Activated CD4-positive, alpha-beta memory T cell treated with anti-CD3 and anti-CD28 coated beads, Interleukin-2, amount 10 ng/mL, durations not matched to agents 7 days and 5 days (primary cell): ENCODE results near the gene HTR2A. TPM values are rescaled to one million over a fixed set of nuclear protein-coding genes. Genes with fewer than 3 reads are reported as not detected.
"Not testable (repeated sequence)": the region's sequence is repeated elsewhere in the genome, so short reads cannot be mapped to it uniquely, and the experiment has no call there.

ENCODE experiments used
- CTCF ChIA-PET: fragments of 350-600 bp; sonication (Branson Sonifier 250); formaldehyde crosslinking; loops from one replicate; lab custom pipeline; 2021; ENCODE audit warnings: antibody characterized with exemption, inconsistent platforms; lab: Charles Lee
- POLR2A ChIA-PET: fragments of 350-600 bp; sonication (Branson Sonifier 250); formaldehyde crosslinking; loops from one replicate; lab custom pipeline; 2021; ENCODE audit warnings: antibody characterized with exemption; lab: Charles Lee
- DNase-seq: peaks from one replicate; pipeline ENCODE4 v3.0.0-alpha.2; 2020
- H3K27ac Mint-ChIP-seq: one replicate; pipeline ENCODE4 v1.8.0; 2021; ENCODE audit warnings: mild to moderate bottlenecking, mixed read lengths
- H3K27me3 Mint-ChIP-seq: one replicate; pipeline ENCODE4 v1.8.0; 2021; ENCODE audit warnings: mixed read lengths
- H3K36me3 Mint-ChIP-seq: one replicate; pipeline ENCODE4 v1.8.0; 2021; ENCODE audit warnings: low read depth, mixed read lengths
- H3K4me1 Mint-ChIP-seq: one replicate; pipeline ENCODE4 v1.8.0; 2021; ENCODE audit warnings: mixed read lengths
- H3K4me3 Mint-ChIP-seq: one replicate; pipeline ENCODE4 v1.8.0; 2021; ENCODE audit warnings: mild to moderate bottlenecking, mixed read lengths
- H3K9me3 Mint-ChIP-seq: one replicate; pipeline ENCODE4 v1.8.0; 2021; ENCODE audit warnings: mixed read lengths
- total RNA-seq, 2 experiments: library from RNA; stranded (reverse); gene quantifications; one replicate each; pipeline ENCODE4 v1.2.3, GENCODE V29; 2021

The HTR2A gene
- total RNA-seq, 2 experiments from 2014 or later = not detected

DNA sequence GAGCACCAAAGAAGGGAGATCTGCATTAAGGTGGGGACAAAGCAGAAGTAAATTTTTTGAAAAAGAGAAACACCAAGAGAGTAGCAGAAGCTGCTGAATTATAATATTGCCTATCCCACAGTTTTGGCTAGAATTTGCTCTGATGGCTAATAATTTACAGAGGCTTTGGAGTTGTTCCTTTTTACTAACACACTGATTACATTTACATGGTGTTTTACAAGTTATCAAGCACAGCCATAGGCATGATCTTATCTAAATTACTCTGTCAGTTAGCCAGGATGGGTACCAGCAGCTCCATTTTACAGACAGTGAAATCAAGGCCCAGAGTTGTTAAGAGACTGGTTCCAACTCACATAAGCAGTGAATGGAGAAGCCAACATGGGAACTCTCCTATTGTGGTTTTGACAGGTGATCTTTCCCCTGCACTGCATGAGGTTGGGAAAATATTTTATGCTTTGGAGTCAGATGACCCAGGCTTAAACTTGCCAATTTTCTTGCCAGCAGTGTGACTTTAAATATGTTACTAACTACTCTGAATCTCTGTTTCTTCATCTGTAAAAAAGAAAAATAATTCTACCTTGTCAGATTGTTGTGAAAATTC, 66.3 kb downstream of the HTR2A start:
- H3K27me3 Mint-ChIP-seq = peaks cover 5% of the 10 kb centered on the region
- POLR2A ChIA-PET = no interaction called here

DNA sequence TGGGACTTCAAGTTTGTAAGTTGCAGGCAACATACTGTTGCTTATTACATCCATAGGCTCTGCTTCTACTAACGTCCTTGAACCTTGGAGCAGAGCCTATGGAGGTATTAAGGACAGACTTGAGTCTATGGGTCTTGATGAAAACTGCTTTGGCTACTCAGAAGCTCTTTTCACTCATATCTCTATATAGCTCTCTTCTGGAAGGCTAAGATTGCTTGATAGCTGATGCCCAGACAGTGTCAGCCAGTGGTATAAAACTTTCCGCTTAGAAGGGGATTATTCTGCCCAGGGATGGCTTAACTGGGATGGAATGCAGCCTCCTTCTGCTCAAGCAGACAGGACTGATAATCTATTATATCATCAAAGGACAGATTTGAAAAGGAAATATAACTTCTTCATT, 74.3 kb downstream of the HTR2A start:
- POLR2A ChIA-PET = no interaction called here
- Mint-ChIP-seq H3K27ac (no peak overlapping the region), H3K9me3 (no peaks in the 10 kb centered on the region), H3K27me3 (peaks cover 10% of the 10 kb centered on the region), H3K36me3 (no peaks in the 10 kb centered on the region), H3K4me3 (no peak overlapping the region), H3K4me1 (no peaks in the 10 kb centered on the region)
- CTCF ChIA-PET = no interaction called here
- DNase-seq = no peak

More for the DNA sequence above, 66.3 kb downstream of the HTR2A start:
- H3K36me3 Mint-ChIP-seq = no peaks in the 10 kb centered on the region
- H3K27ac Mint-ChIP-seq = no peak overlapping the region
- no peak overlapping the region for H3K4me3 Mint-ChIP-seq
- CTCF ChIA-PET = interaction anchor here (0.8 to 2.0 kb wide), 2 partner anchors 10 to 64 kb away, joined by 3 to 6 read pairs; no protein-coding TSS in a partner anchor
- no peak for DNase-seq
- H3K4me1 Mint-ChIP-seq = no peaks in the 10 kb centered on the region
- H3K9me3 Mint-ChIP-seq = no peaks in the 10 kb centered on the region

DNA sequence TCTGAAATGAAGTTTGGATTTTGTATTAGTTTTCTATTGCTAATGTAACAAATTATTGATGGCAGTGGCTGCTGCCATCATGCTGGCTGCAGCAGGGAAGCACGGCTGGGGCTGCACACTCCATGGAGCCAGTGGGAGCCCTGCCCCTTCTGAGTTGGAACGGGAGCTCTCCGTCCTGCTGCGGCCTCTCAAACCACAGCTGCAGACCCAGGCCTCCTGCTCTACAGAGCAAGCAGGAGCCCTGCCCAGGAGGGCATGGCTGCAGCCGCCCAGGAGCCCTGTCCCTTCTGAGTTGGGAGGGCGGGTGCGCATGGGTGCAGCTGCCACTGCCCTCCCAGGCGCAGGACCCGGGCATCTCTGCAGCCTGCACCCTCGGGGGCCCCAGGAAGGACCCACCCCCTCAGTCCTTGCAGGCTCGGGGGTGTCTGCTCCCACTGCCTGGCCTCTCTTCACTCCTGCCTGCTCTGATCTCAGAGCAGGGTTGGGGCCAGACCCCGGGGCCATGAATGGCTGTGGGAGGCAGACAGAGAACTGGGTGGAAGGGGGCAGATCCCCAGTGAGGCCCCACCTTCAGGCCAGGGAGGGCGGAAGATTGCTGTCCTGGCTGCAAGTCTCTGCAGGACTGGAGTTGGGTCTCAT, 78.9 kb downstream of the HTR2A start:
- ChIA-PET POLR2A (no interaction called here), CTCF (no interaction called here)
- DNase-seq = no peak
- Mint-ChIP-seq H3K36me3 (no peaks in the 10 kb centered on the region), H3K4me1 (no peaks in the 10 kb centered on the region), H3K27me3 (peaks cover 18% of the 10 kb centered on the region), H3K9me3 (peaks cover 2% of the 10 kb centered on the region), H3K4me3 (no peak overlapping the region), H3K27ac (no peak overlapping the region)

DNA sequence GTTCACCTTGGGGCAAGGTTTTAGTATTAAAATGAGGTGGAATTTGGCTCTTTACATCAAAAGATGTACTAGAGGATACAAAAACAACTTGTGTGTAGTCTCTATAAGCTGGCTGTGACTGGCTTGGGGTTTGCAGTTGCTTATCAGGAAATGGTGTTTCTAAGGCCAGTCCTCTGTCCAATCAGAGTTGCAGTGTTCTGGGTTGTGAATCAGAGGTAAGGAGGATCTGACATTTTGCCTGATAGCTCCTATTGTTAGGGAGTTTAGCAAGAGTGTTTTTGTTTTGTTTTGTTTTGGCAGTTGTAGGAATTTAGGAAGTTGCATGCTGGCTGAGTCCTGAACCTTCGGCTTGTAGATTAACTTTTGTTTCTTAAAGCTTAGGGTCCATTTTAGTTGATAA, 79.8 kb downstream of the HTR2A start:
- Mint-ChIP-seq H3K27ac (no peak overlapping the region), H3K9me3 (peaks cover 9% of the 10 kb centered on the region), H3K4me3 (no peak overlapping the region), H3K27me3 (peaks cover 26% of the 10 kb centered on the region), H3K36me3 (peaks cover 4% of the 10 kb centered on the region), H3K4me1 (peaks cover 4% of the 10 kb centered on the region)
- ChIA-PET CTCF (no interaction called here), POLR2A (no interaction called here)
- DNase-seq = no peak

DNA sequence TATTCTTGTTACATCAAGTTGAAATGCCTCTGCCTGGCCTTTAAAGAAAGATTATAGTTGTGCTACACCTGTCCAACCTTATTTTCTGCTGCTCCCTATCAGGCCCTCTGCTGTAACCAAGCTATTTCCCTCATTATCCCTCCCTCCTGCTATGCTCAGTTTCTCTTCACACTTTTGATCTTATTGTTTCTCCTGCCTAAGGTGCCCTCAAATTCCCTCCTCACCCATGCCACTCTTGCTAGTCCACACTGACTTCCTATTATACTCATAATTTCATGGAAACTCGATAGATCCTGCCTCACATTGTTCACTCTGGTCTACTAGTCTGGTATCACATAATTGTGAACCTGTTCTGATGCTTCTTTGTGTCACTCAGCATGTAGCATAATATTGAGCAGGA, 80.5 kb downstream of the HTR2A start:
- peaks cover 6% of the 10 kb centered on the region for H3K4me1 Mint-ChIP-seq
- CTCF ChIA-PET = no interaction called here
- no peak for DNase-seq
- no peak overlapping the region for H3K4me3 Mint-ChIP-seq
- H3K9me3 Mint-ChIP-seq = peaks cover 14% of the 10 kb centered on the region
- H3K27ac Mint-ChIP-seq = no peak overlapping the region
- H3K27me3 Mint-ChIP-seq = peaks cover 26% of the 10 kb centered on the region
- POLR2A ChIA-PET = no interaction called here
- peaks cover 6% of the 10 kb centered on the region for H3K36me3 Mint-ChIP-seq

DNA sequence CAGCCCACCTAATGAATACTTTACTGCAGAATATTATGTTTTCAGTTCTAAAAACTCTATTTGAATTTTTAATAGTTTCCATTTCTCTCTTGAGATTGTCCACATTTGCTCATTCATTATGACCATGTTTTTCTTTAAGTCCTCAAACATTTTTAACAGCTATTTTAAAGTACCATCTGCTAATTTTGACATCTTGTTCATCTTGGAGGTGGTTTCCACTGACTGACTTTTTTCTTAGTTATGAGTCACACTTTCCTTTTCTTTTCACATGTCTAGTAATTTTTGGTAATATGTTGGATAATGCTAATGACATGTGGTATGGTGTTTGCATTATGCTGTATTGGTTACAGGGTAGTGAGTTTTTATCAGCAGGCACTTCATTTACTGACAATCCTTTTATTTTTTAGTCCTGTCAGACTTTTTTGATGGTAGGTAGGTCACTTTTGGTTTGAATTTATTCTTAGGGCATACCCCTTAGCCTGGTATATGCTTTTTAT, 84.5 kb downstream of the HTR2A start:
- Mint-ChIP-seq H3K4me3 (no peak overlapping the region), H3K27ac (no peak overlapping the region), H3K4me1 (peaks cover 6% of the 10 kb centered on the region), H3K9me3 (peaks cover 14% of the 10 kb centered on the region), H3K36me3 (peaks cover 6% of the 10 kb centered on the region), H3K27me3 (peaks cover 27% of the 10 kb centered on the region)
- no peak for DNase-seq
- ChIA-PET CTCF (no interaction called here), POLR2A (no interaction called here)

DNA sequence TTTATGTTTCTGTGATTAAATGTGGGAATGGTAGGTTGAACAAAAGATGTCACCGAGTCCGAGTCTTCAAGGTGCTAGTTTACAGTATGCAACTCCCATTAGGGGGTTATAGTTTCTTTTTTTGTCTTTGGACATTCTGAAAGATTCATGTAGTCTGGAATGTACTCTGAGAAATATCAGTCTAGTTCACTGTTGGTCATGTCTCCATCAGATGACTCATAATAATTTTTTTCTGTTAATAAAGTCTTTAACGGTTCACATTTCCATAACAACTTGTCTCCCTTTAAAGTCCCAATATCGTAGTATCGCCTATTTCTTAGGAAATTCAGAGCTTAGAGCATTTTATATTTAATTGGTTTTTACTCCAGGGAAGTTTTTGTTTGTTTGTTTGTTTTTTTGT, 86.4 kb downstream of the HTR2A start:
- Mint-ChIP-seq H3K36me3 (peaks cover 6% of the 10 kb centered on the region), H3K9me3 (peaks cover 14% of the 10 kb centered on the region), H3K27me3 (peaks cover 21% of the 10 kb centered on the region), H3K4me3 (no peak overlapping the region), H3K27ac (no peak overlapping the region), H3K4me1 (peaks cover 6% of the 10 kb centered on the region)
- ChIA-PET POLR2A (no interaction called here), CTCF (no interaction called here)
- DNase-seq = no peak

DNA sequence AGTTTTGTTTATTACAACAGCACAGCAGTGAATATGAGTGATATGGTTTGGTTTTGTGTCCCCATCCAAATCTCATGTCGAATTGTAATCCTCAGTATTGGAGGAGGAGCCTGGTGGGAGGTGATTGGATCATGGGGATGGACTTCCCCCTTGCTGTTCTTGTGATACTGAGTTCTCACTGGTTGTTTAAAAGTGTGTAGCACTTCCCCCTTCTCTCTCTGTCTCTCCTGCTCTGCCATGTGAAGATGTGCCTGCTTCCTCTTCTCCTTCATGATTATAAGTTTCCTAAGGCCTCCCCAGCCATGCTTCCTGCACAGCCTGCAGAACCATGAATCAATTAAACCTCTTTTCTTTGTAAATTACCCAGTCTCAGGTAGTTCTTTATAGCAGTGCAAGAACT, 91.9 kb downstream of the HTR2A start:
- H3K4me3 Mint-ChIP-seq, H3K9me3 Mint-ChIP-seq, CTCF ChIA-PET, H3K36me3 Mint-ChIP-seq, H3K27ac Mint-ChIP-seq, POLR2A ChIA-PET, DNase-seq, H3K27me3 Mint-ChIP-seq, H3K4me1 Mint-ChIP-seq: not testable (repeated sequence)

DNA sequence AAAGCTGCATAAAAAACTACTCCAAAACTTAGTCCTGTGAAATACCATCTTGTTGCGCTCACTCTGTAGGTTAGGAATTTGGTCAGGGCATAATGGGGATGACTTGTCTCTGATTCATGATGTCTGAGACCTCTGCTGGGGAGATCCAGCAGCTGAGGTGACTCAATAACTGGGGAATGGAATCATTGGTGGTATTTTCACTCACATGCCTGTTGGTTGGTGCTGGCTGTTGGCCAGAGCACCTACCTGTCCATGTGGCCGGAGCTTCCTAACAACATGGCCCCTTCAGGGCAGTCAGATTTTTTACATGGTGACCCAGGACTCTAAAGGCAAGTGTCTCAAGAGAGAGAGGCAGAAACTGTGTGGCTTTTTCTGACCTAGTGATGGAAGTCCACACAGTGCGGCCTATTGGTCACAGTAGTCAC, 92.5 kb downstream of the HTR2A start:
- Mint-ChIP-seq H3K27me3 (peaks cover 6% of the 10 kb centered on the region), H3K4me1 (no peaks in the 10 kb centered on the region), H3K4me3 (no peak overlapping the region), H3K27ac (no peak overlapping the region), H3K36me3 (no peaks in the 10 kb centered on the region), H3K9me3 (no peaks in the 10 kb centered on the region)
- DNase-seq = no peak
- CTCF ChIA-PET = no interaction called here
- POLR2A ChIA-PET = no interaction called here

DNA sequence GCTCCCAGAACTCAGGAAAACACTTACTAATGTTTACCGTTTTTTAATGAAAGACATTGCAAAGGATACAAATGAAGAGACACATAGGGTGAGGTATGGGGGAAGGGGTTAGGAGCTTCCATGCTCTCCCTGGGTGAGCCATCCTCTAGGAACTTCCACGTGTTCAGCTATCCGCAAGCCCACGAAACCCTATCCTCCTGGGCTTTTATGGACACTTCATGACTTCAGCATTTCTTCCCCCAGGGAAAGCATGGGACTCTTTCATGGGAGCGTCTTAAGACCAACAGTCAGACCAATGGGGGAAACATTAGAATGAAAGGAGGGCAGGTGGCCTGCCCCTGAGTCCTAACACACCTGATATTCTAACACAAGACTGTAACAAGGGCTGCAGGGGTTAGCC, 93.3 kb downstream of the HTR2A start:
- ChIA-PET POLR2A (no interaction called here), CTCF (no interaction called here)
- no peak for DNase-seq
- no peaks in the 10 kb centered on the region for H3K36me3 Mint-ChIP-seq
- H3K9me3 Mint-ChIP-seq = no peaks in the 10 kb centered on the region
- H3K4me3 Mint-ChIP-seq = no peak overlapping the region
- H3K27ac Mint-ChIP-seq = no peak overlapping the region
- H3K4me1 Mint-ChIP-seq = no peaks in the 10 kb centered on the region
- peaks cover 6% of the 10 kb centered on the region for H3K27me3 Mint-ChIP-seq

DNA sequence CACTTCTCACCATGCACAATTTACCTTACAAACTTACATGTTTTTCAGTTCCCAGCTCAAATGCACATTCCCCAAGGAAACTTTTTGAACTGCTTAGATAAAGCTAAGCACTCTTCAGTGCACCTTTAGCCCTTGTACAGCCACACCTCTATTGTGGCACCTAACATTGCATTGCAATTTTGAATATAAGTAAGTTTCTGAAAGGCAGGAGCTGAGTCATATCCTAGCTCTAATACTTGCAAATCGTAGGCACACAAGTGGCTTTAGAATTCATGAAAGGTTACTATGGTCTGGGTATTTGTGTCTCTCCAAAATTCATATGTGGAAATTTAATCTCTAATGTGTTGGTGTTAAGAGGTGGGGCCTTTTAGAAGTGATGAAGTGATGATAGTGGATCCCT, 95.0 kb downstream of the HTR2A start:
- no peaks in the 10 kb centered on the region for H3K9me3 Mint-ChIP-seq
- H3K4me3 Mint-ChIP-seq = no peak overlapping the region
- DNase-seq = no peak
- CTCF ChIA-PET = no interaction called here
- H3K4me1 Mint-ChIP-seq = peaks cover 10% of the 10 kb centered on the region
- H3K36me3 Mint-ChIP-seq = no peaks in the 10 kb centered on the region
- H3K27ac Mint-ChIP-seq = no peak overlapping the region
- H3K27me3 Mint-ChIP-seq = peaks cover 1% of the 10 kb centered on the region
- POLR2A ChIA-PET = no interaction called here

DNA sequence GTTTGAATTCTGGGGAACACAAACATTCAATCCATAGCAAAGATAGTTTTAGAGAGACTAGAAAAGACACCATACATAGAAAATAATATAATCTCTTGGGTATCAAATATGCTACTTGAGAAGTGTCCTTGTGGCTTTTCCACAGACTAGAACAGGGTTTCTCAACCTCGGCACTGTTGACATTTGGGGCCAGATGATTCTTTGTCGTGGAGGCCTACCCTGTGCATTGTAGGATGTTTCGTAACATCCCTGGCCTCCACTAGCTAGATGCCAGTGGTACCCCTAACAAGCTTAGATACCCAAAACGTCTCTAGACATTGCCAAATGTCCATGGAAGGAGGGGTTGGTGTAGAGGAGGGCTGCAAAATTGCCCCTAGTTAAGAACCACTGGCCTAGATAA, 97.7 kb downstream of the HTR2A start:
- no peak for DNase-seq
- CTCF ChIA-PET = no interaction called here

DNA sequence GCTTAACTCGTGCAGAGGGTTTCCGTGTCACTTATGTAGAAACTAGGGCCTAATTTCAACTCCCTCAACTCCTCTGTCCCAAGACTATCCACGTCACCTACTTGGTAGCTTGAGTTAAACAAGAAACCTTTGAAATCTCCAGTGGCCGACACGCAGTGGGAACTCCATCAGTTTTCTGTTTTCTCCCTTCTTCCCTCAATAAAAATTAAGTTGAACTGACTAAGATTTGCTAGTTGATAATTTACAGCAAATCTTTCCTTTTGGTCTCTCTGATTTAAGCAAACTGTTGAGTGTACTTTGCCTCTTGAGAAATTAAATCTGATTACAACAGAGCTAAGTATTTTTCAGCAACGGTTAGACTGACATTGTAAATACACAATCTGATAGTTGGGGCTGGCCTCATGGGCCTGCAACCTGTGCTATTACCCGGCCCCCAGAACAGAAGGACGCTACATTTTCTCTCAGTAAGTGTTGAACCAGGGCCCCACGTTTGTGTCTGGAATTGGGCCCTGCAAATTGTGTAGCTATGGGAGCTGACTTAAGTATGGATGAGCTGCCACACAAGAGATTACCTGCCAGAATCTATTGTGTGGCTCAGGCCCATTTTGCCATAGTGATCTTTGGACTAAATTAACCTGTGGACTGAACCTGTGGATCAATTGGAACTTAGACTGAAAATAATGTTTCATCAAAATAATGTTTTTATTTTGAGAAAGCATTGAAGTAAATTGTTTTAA, 99.2 kb downstream of the HTR2A start:
- Mint-ChIP-seq H3K9me3 (no peaks in the 10 kb centered on the region), H3K27me3 (no peaks in the 10 kb centered on the region), H3K36me3 (peaks cover 17% of the 10 kb centered on the region), H3K27ac (peak overlapping the region; percentile 87), H3K4me3 (peak overlapping the region; percentile 87), H3K4me1 (peaks cover 43% of the 10 kb centered on the region)
- POLR2A ChIA-PET = interaction anchor here (0.9 kb wide), 2 partner anchors 246 to 1435 kb away, joined by 3 read pairs; partner anchors contain the start of gene ITM2B
- DNase-seq = no peak
- CTCF ChIA-PET = interaction anchor here (1.2 kb wide), 1 partner anchor 129 kb away, joined by 3 read pairs; no protein-coding TSS in a partner anchor

More for the DNA sequence above, 97.7 kb downstream of the HTR2A start:
- H3K27me3 Mint-ChIP-seq = no peaks in the 10 kb centered on the region
- no peaks in the 10 kb centered on the region for H3K9me3 Mint-ChIP-seq
- POLR2A ChIA-PET = no interaction called here
- no peak overlapping the region for H3K27ac Mint-ChIP-seq
- peaks cover 14% of the 10 kb centered on the region for H3K36me3 Mint-ChIP-seq
- peaks cover 33% of the 10 kb centered on the region for H3K4me1 Mint-ChIP-seq
- H3K4me3 Mint-ChIP-seq = no peak overlapping the region
